Caco-2 (cell line): Measurements from ENCODE around the gene DUSP21. TPM values are rescaled to one million over a fixed set of nuclear protein-coding genes. Genes with fewer than 3 reads are reported as not detected.

ENCODE experiments used
- BruUV-seq: library from RNA; stranded (reverse); fragments of 400-500 nt; replicated peaks from 2 replicates; lab custom pipeline; 2021; lab: Mats Ljungman, UMichigan
- CTCF ChIA-PET: fragments of 300-600 bp; sonication (Branson Sonifier 250); formaldehyde crosslinking; loops from one replicate; lab custom pipeline; 2022; ENCODE audit warnings: antibody characterized with exemption; lab: Charles Lee
- POLR2A ChIA-PET: fragments of 300-600 bp; sonication (Branson Sonifier 250); formaldehyde crosslinking; loops from one replicate; lab custom pipeline; 2022; ENCODE audit warnings: antibody characterized with exemption; lab: Charles Lee
- DNase-seq, 2 experiments: peaks; one replicate each; pipeline versions ENCODE4 v3.0.0 to v3.0.0-alpha.2; 2020 to 2022
- H3K27me3 ChIP-seq: replicated peaks from 2 replicates; pipeline ENCODE4 v1.6.0; 2011; ENCODE audit warnings: low read length; ENCODE audit not compliant: control insufficient read depth, insufficient read depth
- H3K36me3 ChIP-seq: 2 replicates; pipeline ENCODE4 v1.5.1; 2011; ENCODE audit warnings: low read length; ENCODE audit not compliant: control insufficient read depth, insufficient read depth
- H3K4me1 ChIP-seq: fragments of 250-450 bp; sonication (Bioruptor Pico); 2 replicates; pipeline ENCODE4 v1.5.1; 2020; ENCODE audit warnings: mild to moderate bottlenecking
- H3K4me3 ChIP-seq: 2 replicates; pipeline ENCODE4 v1.5.1; 2011; ENCODE audit warnings: low read depth, mild to moderate bottlenecking, control low read depth, low read length
- H3K9me3 ChIP-seq: fragments of 250-450 bp; sonication (Bioruptor Pico); 2 replicates; pipeline ENCODE4 v1.5.1; 2020; ENCODE audit warnings: mild to moderate bottlenecking, moderate library complexity
- H3K27ac Mint-ChIP-seq: one replicate; pipeline ENCODE4 v1.8.0; 2022; ENCODE audit warnings: mixed read lengths; ENCODE audit not compliant: unreplicated experiment
- H3K27me3 Mint-ChIP-seq: one replicate; pipeline ENCODE4 v1.8.0; 2022; ENCODE audit warnings: mixed read lengths; ENCODE audit not compliant: insufficient read depth, unreplicated experiment
- H3K36me3 Mint-ChIP-seq: one replicate; pipeline ENCODE4 v1.8.0; 2022; ENCODE audit warnings: mild to moderate bottlenecking, mixed read lengths; ENCODE audit not compliant: insufficient read depth, unreplicated experiment
- H3K4me1 Mint-ChIP-seq: one replicate; pipeline ENCODE4 v1.8.0; 2022; ENCODE audit warnings: low read depth, mixed read lengths; ENCODE audit not compliant: unreplicated experiment
- H3K4me3 Mint-ChIP-seq: one replicate; pipeline ENCODE4 v1.8.0; 2022; ENCODE audit warnings: mild to moderate bottlenecking, moderate library complexity, mixed read lengths; ENCODE audit not compliant: unreplicated experiment
- H3K9me3 Mint-ChIP-seq: one replicate; pipeline ENCODE4 v1.8.0; 2022; ENCODE audit warnings: mixed read lengths; ENCODE audit not compliant: unreplicated experiment
- intact Hi-C: fragments of 100-400 bp; cut with micrococcal nuclease; formaldehyde crosslinking; loops from one replicate; pipeline ENCODE4 v1.10.0; 2022; ENCODE audit not compliant: unreplicated experiment
- total RNA-seq: library from RNA; stranded (reverse); gene quantifications from 2 replicates; pipeline ENCODE4 v1.2.3, GENCODE V29; 2022
- TF ChIP-seq, protein P1 (sequence below), 2 experiments: fragments of 200-600 bp in 1 of 2; IDR thresholded peaks; 1 replicate in 1 of 2; 2 replicates in 1 of 2; pipeline versions ENCODE4 v1.5.1 to v1.8.0; 2011 to 2022; ENCODE audit warnings: antibody characterized with exemption in 1 of 2, control low read depth in 1 of 2, inconsistent platforms in 1 of 2, low read depth in 1 of 2, low read length in 1 of 2, mild to moderate bottlenecking in 1 of 2, moderate library complexity in 1 of 2; ENCODE audit not compliant: insufficient read depth in 1 of 2, severe bottlenecking in 1 of 2, unreplicated experiment in 1 of 2

Gene DUSP21
- total RNA-seq, 1 experiment from 2014 or later, result not detected

DNA sequence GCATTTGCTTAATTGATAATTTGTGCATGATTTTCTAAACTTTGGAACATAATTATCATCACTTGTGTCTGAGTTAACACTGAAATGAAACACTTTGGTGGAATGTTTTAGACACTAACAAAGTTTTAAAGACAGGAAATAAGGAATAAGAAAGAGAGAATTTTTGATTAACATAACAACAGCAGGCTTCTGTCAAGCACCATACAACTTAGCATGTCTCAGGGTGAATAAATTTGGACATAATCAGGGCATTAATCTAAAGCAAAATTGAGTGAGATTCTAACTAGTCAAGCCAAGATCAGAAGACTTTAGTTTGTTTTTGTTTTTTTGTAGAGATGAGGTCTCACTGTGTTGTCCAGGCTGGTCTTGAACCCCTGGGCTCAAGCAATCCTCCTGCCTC lies 28.1 kb upstream of the DUSP21 start:
- no peaks in the 10 kb centered on the region for H3K9me3 ChIP-seq
- no peaks in the 10 kb centered on the region for H3K4me1 Mint-ChIP-seq
- ChIA-PET POLR2A (no interaction called here), CTCF (no interaction called here)
- no peaks in the 10 kb centered on the region for H3K27me3 ChIP-seq
- DNase-seq, result no peak
- TF ChIP-seq, protein P1, sequence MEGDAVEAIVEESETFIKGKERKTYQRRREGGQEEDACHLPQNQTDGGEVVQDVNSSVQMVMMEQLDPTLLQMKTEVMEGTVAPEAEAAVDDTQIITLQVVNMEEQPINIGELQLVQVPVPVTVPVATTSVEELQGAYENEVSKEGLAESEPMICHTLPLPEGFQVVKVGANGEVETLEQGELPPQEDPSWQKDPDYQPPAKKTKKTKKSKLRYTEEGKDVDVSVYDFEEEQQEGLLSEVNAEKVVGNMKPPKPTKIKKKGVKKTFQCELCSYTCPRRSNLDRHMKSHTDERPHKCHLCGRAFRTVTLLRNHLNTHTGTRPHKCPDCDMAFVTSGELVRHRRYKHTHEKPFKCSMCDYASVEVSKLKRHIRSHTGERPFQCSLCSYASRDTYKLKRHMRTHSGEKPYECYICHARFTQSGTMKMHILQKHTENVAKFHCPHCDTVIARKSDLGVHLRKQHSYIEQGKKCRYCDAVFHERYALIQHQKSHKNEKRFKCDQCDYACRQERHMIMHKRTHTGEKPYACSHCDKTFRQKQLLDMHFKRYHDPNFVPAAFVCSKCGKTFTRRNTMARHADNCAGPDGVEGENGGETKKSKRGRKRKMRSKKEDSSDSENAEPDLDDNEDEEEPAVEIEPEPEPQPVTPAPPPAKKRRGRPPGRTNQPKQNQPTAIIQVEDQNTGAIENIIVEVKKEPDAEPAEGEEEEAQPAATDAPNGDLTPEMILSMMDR (IDR thresholded peaks at IDR 0.05; ENCODE audit: insufficient read depth in 1 of 2, low read depth in 1 of 2, low read length in 1 of 2, severe bottlenecking in 1 of 2, unreplicated experiment in 1 of 2), result no peak
- H3K4me1 ChIP-seq, result no peaks in the 10 kb centered on the region
- no peak overlapping the region for H3K4me3 ChIP-seq
- no peaks in the 10 kb centered on the region for H3K36me3 ChIP-seq
- H3K27ac Mint-ChIP-seq, result no peak overlapping the region
- no peak overlapping the region for H3K4me3 Mint-ChIP-seq
- no peaks in the 10 kb centered on the region for H3K36me3 Mint-ChIP-seq
- BruUV-seq, result no TSS peak
- no peaks in the 10 kb centered on the region for H3K9me3 Mint-ChIP-seq
- intact Hi-C loops, result no loop called here
- H3K27me3 Mint-ChIP-seq, result no peaks in the 10 kb centered on the region

DNA sequence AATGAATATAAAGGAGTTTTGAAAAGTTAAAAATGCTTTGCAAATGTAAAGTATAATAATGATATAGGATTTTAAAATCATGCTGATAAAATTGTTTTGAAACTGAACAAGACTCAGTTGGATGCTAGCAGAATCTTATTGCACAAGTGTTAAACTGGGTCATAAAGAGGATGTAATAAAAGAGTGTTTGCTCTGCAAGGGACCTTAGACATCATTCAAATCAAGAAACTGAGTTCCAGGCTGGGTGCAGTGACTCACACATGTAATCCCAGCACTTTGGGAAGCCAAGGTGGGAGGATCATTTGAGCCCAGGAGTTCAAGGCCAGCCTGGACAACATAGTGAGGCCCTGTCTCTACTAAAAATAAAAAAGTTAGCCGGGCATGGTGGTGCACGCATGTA lies 27.5 kb upstream of the DUSP21 start:
- TF ChIP-seq, protein P1 (IDR thresholded peaks at IDR 0.05; ENCODE audit: insufficient read depth in 1 of 2, low read depth in 1 of 2, low read length in 1 of 2, severe bottlenecking in 1 of 2, unreplicated experiment in 1 of 2), result no peak
- no peaks in the 10 kb centered on the region for H3K9me3 Mint-ChIP-seq
- intact Hi-C loops, result no loop called here

DNA sequence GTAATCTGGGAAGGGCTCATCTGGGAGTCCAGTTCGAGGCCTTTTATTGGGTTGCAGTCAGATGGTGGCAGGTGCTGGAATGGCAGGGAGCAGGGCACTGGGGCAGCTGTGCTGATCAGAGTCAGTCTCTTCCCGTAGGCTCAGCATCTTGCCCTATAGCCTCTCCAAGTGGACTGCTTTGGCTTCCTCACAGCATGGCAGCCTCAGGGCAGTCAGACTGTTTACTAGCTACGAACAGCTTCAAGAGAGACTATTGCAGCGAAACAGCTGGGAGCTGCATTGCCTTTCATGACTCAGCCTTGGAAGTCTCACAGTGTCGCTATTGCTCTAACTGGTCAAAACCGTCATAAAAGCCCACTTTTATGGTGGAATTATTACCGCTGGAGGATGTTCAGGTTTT lies 26.8 kb upstream of the DUSP21 start:
- POLR2A ChIA-PET, result no interaction called here

More for the DNA sequence above, 27.5 kb upstream of the DUSP21 start:
- Histone ChIP-seq H3K9me3 (no peaks in the 10 kb centered on the region), H3K36me3 (no peaks in the 10 kb centered on the region), H3K4me3 (no peak overlapping the region), H3K4me1 (no peaks in the 10 kb centered on the region), H3K27me3 (no peaks in the 10 kb centered on the region)
- Mint-ChIP-seq H3K4me1 (no peaks in the 10 kb centered on the region), H3K4me3 (no peak overlapping the region), H3K36me3 (no peaks in the 10 kb centered on the region), H3K27ac (no peak overlapping the region), H3K27me3 (no peaks in the 10 kb centered on the region)
- CTCF ChIA-PET, result no interaction called here
- no peak for DNase-seq
- no TSS peak for BruUV-seq
- POLR2A ChIA-PET, result no interaction called here

More for the DNA sequence above, 26.8 kb upstream of the DUSP21 start:
- Histone ChIP-seq H3K4me1 (no peaks in the 10 kb centered on the region), H3K4me3 (no peak overlapping the region), H3K27me3 (no peaks in the 10 kb centered on the region), H3K9me3 (no peaks in the 10 kb centered on the region), H3K36me3 (no peaks in the 10 kb centered on the region)
- intact Hi-C loops, result no loop called here
- no peak overlapping the region for H3K27ac Mint-ChIP-seq
- H3K4me1 Mint-ChIP-seq, result no peaks in the 10 kb centered on the region
- H3K4me3 Mint-ChIP-seq, result no peak overlapping the region
- H3K27me3 Mint-ChIP-seq, result no peaks in the 10 kb centered on the region
- DNase-seq, result no peak
- H3K36me3 Mint-ChIP-seq, result no peaks in the 10 kb centered on the region
- TF ChIP-seq, protein P1 (IDR thresholded peaks at IDR 0.05; ENCODE audit: insufficient read depth in 1 of 2, low read depth in 1 of 2, low read length in 1 of 2, severe bottlenecking in 1 of 2, unreplicated experiment in 1 of 2), result no peak
- CTCF ChIA-PET, result no interaction called here
- H3K9me3 Mint-ChIP-seq, result no peaks in the 10 kb centered on the region
- no TSS peak for BruUV-seq
